GM04504 (cell line): ENCODE measurements around the gene TMEM107.

ENCODE experiments used
- DNase-seq: peaks from one replicate; pipeline ENCODE4 v3.0.0-alpha.2; 2012; ENCODE audit warnings: low read depth

TMEM107 gene

GRCh38 chr17:8150194-8151119 is 25.7 kb downstream of the TMEM107 start:
- DNase-seq, result no peak

GRCh38 chr17:8149419-8150193 is 26.6 kb downstream of the TMEM107 start:
- DNase-seq, result no peak

DNA sequence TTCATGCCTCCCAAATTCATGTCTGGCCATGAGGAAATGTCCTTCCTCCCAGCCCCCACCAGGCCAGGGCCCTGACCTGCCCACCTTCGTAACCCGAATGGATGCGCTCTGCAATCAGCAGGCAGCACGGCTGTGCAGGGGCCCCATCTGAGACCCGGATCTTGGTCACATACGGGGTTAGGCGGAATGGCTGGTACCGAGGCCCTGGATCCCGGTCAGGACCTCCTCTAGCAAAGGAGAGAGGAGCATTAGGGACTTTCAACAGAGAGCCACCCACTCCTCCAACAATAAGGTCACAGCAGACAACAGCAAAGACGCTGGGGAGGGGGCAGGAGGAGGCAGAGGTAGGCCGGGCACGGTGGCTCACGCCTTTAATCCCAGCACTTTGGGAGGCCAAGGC is 27.6 kb downstream of the TMEM107 start:
- DNase-seq, result no peak

DNA sequence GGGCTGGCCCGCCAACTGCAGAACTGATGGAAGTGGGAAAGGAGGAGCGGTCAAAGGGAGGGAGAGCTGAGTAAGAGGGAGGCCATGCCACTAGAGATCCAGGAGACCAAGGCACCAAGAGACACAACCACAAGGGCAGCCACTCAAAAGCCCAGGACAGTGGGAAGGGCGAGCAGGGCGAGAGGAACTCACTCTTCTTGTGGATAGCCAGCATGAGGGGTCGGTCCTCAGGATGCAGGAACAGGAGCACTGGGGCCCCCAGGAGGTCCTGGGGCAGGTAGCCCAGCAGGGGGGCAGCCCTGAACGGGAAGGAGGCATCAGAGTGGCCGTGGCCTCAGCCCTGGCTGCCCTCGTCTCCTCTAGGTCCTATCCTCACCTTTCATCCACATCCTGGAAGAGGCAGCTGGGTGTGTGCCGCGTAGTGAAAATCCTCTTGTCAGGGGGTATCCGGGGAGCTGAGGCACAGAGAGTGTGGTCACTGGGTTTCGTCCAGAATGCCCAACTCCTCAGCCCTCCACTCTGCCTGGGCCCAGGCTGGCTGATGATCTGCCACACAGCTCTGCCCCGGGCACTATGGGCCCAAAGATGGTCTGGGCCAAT is 28.3 kb downstream of the TMEM107 start:
- no peak for DNase-seq

DNA sequence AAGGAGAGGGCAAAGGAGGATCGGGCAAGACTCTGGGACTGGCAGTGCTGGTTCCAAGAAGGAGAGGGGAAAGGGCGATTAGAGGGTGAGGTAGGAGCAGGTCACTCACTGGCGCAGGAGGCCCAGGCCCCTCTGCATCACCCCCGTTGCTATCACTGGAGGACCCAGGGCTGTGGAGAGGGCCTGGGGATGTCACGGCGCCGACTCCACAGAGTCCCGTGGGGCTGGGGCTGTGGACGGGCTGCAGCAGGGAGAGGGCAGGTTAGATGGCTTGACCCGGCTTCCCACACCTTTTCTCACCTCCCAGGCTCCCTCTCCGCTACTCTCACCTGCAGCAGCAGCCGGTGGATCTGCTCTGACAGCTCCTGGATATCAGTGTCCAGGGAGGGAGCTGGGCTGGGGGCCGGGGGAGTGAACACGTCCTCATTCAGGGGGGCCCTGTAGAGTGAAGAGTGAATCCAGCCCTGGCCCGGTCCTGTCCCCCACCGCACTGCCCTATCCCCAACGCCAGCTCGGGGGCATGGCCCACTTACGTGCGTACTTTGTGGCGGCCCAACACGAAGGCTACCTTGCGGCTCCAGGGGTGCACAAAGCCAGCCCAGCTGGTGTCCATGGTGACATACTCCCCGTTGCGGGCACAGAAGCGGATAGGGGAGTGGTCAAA is 28.9 kb downstream of the TMEM107 start:
- DNase-seq, result no peak

DNA sequence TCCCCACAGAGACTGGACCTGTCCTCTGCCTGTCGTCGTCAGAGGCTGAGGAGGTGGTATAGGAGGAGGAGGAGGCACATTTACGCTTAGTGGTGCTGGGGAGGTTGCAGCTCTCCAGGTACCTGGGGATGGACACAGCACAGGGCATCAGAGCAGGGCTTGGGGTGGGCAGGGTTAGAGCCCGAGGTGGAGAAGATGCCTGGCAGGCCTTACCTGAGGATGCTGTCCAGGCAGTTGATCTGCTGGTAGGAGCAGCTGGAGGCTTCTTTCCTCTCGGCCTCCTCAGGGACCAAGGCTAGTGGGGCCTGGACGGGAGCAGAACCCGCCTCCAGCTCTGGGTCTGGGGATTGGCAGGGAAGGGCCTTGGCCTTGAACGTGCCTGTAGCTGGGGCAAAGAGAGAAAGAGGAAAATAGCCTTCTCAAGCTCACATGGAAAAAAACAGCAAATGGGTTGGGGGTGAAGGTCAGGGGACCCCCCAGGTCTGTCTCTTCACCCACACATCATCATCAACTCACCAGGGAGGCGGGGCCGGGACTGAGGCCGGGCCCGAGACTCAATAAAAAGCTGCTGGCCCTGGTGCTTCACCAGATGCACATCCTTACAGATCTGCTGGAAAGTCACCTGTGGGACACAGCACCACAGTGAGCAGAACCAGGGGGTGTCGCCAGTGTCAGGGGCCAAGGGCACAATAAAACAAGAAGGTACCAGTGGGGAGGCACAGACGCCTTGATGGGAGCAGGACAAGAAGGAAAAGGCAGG is 29.6 kb downstream of the TMEM107 start:
- no peak for DNase-seq

GRCh38 chr17:8145811-8146210 is 30.4 kb downstream of the TMEM107 start:
- no peak for DNase-seq

DNA sequence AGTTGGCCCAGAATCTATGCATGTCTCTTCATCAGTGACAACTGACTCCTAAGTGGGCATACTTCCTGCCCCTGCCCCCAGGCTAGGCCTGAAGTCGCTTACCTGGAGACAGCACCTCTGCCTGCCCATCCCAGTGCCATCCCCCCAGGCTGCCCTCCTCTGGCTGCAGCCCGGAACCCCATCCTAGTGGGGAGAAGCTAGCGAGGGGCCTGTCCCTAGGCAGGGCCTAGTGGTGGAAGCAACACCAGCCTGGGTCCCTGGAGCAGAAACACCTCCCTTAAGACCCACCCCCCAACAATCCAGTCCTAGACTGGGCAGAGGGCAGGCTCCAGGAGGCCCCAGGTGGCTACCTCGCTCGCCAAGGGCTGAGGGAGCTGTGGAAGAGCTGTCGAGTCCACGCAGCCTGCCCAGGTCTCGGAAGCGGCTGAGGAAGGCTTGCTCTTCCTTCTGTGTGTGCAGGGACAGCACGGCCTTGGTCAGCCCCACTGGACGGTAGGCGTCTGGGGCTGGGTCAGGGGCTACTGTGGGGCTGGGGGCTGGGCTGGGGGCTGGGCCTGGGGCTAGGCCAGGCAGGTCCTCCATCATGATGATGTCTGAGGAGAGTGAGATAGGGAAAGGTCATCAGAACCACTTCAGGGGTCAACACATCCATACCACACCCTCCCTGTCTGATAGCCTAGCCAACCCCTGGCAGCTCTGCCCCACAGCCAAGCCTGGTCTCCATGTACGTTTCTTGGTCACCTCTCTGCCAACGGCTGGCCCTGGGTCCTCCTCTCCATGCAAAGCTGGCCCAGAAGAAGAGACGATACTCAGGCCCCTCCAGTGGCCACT is 31.6 kb downstream of the TMEM107 start:
- DNase-seq, result no peak

GRCh38 chr17:8143581-8144400 is 32.4 kb downstream of the TMEM107 start:
- no peak for DNase-seq

DNA sequence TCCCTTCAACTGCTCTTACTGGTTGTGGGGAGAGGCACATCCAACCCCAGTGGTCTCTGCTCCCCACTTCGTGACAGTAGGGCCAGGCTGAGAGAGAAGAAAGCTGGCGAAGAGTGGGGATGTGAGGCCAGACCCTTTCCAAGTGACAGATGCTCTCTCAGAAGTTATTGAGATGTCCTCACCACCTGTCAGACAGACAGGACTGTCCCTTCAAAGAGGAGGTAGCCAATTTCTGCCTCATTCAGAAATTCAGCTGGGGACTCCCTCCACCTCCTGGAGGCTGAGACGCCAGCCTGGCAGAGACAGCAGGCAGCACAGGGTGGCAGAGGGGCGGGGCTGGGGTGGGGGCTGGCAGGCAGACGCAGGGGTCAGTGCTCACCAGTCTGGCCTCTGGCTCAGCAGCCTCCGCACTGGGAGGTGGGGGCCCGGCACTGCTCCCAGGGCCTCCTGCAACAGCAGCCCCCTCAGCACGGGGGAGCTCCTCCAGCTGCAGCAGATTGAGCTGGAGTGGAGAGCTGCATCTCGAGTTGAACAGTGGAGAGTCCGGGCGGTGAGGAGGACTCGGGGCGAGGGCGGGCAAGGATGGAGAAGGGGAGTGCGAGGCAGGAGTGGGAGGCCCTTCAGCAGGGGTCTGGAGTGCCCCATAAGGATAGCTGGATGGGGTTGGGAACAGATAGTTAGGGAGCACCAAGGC is 33.1 kb downstream of the TMEM107 start:
- DNase-seq, result no peak

DNA sequence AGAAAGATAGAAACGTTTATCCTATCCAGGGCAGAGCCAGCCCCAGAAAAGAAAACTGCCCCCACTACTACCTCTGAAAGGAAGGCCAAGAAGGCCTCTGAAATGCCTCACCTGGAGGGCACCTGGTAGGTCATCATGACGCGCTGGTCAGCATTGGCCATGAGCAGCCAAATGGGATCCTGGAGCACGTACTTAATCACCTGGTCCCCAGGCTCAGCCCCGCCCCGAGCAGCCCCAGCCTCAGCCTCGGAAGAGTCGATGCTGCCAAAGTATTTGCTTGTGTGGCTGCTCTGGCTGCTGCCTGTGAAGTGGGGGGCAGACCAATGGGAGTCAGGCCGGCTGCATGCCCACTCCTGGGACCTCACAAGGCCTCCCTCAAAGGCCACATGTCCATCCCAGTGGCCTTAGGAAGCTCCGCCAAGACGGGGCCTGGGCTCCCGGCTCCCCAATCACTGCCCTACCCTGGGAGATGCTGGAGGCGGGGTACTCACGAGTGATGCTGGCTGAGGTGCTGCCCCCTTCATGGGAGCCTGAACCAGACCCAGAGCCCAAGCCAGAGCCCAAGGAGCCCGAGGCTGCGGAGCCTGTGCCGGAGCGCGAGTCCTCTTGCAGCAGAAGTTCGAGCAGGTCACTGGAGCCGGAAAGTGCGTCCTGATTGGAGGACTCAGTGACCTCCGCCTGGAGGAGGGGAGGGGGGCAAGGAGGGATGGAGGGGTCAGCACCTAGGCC is 33.9 kb downstream of the TMEM107 start:
- DNase-seq, result no peak

DNA sequence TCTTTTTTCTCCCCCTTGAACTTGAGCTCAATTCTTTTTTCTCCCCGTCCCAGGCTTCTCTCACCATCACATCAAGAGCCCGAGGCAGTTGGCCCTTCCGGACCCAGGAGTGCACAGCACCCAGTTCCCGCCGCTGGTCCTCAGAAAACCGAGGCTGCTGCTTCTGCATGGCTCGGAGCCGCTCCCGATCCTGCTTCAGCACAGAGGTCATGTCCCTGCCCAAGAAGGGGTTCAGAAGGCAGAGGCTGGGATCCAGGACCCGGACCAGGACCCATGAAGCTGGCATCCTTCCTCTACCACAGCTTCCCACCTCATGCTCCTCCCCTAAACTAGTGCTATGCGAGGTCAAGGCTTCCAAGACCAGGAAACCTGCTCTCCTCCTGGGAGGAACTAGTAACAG is 34.4 kb downstream of the TMEM107 start:
- DNase-seq, result no peak

DNA sequence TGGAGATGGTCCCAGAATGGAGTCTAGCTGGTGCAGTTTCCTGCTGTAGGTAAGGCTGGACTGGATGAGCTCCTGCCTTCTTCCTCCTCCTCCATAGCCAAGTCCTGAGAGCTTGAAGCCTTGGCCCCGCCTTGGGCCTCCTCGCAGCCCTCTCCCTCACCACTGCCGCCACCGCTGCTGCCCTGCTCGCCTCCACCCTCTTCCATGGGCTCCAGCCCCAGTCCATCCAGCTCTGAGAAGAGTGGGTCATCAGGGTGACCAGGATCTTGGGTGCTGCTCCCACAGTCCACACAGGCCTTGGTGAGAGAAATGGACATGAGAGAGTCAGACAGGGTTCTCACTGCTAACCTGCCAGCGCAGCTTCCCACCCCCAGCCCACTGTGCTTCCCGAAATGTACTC is 35.1 kb downstream of the TMEM107 start:
- no peak for DNase-seq

- DNase-seq, result no peak
These were observed 35.8 kb downstream of the TMEM107 start for GRCh38 chr17:8140065-8141029.

DNA sequence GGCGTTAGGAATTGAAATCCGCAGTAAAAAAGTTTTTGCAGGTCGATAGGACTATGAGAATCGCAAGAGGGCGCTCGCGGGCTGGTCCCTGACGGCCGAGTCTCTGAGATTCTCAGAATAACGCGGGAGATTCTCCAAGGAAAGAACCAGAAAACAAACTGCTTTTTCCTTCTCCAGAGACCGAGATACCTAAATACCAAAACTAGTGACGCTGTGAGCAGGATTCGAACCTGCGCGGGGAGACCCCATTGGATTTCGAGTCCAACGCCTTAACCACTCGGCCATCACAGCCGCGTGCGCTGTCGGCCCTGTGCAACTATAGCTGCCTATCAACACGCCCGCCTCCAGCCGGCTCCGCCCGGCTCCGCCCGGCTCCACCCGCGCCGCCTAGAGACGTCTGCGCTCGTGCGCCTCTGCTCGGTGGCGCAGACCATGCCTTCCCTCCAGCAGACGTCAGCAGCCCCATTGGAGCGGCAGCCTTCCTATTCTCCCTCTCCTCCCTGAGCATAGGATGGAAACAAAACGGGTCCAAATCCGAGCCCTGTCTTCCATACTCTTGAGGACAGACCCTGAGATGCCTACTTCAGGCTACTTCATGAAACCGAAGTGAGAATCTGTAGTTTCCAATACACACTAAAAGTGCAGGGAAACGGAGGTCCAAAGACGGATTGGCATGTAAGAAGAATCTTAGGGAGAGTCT is 37.4 kb downstream of the TMEM107 start:
- peak; percentile 97 for DNase-seq

DNA sequence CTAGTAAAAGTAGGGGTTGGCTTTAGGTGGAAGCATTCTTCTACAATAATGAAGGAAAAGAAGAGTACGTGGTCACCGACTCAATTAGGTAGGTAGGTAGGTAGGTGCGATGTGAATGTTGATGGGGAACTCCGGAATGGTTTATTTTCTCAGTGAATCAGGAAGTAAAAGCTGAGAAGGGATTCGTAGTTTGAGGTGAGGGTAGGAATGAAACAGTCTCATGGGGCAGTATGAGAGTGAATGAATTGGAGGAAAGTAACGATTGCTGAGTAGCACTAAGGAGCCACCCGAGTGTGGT is 37.9 kb downstream of the TMEM107 start:
- no peak for DNase-seq
